Omental fat pad (tissue), 4 donors: ENCODE data around the gene CUX1. TPM values are rescaled to one million over a fixed set of nuclear protein-coding genes. Genes with fewer than 3 reads are reported as not detected.

ENCODE experiments used
- ATAC-seq: fragments of 150-250 bp; one replicate; pipeline ENCODE4 v1.9.1; 2016; ENCODE audit warnings: mild to moderate bottlenecking, moderate library complexity; ENCODE audit not compliant: low FRiP score
- DNase-seq: peaks from one replicate; pipeline ENCODE4 v3.0.0-alpha.2; 2019; ENCODE audit warnings: low spot score
- CTCF ChIP-seq, 3 donors: fragments of 450-650 bp; IDR thresholded peaks; one replicate each; pipeline ENCODE4 v1.5.1; 2016 to 2017; ENCODE audit warnings: antibody characterized with exemption in 3 of 3, mild to moderate bottlenecking in 3 of 3, moderate library complexity in 2 of 3
- total RNA-seq, 4 donors: library from RNA; depleted of rRNA; stranded (reverse); fragments of >200 nt; gene quantifications; one replicate each; pipeline ENCODE4 v1.1.0, GENCODE V29; 2016

Gene CUX1
- total RNA-seq, 4 donors from 2014 or later, result 67.6 to 141 (median 75.7) TPM

DNA sequence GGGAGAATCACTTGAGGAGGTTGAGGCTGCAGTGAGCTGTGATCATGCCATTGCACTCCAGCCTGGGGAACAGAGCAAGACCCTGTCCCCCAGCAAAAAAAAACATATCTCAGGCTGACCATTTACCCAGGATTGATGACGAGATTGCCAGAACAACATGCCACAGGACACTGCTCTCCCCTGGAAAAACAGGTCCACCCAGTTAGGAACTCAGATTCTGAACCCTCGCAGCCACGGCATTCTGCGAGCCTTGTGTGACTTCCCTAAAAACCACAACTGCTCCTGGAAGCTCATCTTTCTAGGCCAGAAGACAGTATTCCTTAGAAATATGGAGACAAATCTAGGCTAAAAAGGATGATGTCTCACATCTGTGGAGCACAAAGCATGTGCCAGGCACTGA, 427.2 kb downstream of the CUX1 start:
- DNase-seq (no peak), ATAC-seq (no peak)
- no peak for TF ChIP-seq CTCF (IDR thresholded peaks at IDR 0.05)

- no peak for ATAC-seq
- DNase-seq, result no peak
- TF ChIP-seq CTCF (IDR thresholded peaks at IDR 0.05), result no peak
These were observed 430.6 kb downstream of the CUX1 start for GRCh38 chr7:102248081-102248455.

GRCh38 chr7:102248456-102249395, 431.3 kb downstream of the CUX1 start:
- ATAC-seq (no peak), DNase-seq (no peak)
- TF ChIP-seq CTCF (IDR thresholded peaks at IDR 0.05), result no peak

DNA sequence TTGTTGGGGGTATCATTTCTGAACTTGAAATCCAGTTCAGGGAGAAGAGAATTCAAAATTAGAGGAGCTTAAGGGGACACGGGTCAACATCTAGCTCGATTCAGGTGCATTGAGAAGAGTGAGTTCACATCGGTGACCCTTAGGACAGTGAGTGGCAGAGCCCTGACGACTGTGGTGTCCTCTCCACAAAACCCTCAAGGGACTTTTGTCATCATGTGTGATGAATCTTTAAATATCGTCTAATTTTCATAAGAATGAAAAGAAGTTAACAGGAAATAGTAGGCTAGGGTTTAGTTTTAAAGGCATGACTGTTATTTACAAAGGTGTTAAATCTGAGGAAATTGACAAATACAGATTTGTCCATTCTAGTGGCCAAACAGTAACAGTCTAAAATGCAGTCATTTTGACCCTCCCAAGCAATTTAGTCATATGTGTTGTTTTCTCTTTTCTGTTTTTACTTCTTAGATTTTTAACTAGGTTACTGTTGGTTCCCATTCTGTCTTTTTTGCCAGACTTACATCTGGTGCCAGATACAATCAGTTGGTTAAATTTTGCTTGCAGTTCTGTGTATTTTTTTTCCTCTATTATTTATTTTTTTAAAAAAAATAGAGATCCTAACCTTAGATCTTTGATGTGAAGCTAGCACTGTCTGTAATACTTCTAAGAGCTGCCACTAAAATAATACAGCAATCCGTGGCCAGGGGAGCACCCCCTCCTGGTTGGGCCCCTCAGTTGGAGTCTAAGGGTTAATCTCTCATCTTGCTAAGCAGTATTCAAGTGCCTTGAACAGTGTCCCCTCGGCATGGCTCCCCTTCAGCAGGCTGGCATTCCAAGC, 434.3 kb downstream of the CUX1 start:
- DNase-seq, result no peak
- no peak for ATAC-seq
- TF ChIP-seq CTCF (IDR thresholded peaks at IDR 0.05), result no peak

DNA sequence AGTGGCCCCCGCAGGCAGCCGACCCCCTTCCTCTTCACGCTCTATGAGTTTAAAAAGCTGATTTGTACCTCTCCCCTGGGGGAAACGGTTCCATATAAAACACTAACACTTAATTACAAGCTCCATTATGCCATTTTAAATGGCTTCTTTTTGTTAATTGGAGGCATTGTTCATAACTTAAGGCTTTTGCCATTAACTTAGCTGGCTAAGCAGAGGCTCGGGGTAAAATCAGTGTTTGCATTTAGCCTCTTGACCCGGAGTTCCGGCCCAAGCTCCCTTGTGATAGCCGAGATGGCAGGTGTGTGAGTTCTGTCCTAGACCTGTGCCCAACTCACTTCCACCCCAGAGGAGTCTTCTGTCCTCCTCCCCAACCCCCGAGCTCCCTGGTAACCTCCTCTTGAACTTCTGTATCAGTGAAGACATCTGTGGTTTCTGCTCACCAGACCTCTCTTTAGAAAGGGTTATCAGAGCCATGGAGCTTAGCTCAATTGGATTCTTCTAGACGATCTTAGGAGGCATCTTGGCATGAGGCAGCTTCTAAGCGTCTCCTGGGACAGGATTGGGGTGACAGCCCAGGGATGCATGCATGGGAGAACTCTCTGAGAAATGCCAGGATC, 435.0 kb downstream of the CUX1 start:
- no peak for TF ChIP-seq CTCF (IDR thresholded peaks at IDR 0.05)
- ATAC-seq (no peak), DNase-seq (no peak)

- no peak for TF ChIP-seq CTCF (IDR thresholded peaks at IDR 0.05)
- DNase-seq (no peak), ATAC-seq (no peak)
These were observed 435.9 kb downstream of the CUX1 start for GRCh38 chr7:102253066-102253972.
